Cerebellar nuclear complex (tissue), 1 donor: ENCODE measurements around the gene INSM1.
"Not testable (repeated sequence)": the region's sequence is repeated elsewhere in the genome, so short reads cannot be mapped to it uniquely, and the experiment has no call there.

Source experiments
- DNase-seq, 2 experiments: peaks; one replicate each; lab custom pipeline; 2025; lab: John Stamatoyannopoulos, UW

The INSM1 gene, protein sequence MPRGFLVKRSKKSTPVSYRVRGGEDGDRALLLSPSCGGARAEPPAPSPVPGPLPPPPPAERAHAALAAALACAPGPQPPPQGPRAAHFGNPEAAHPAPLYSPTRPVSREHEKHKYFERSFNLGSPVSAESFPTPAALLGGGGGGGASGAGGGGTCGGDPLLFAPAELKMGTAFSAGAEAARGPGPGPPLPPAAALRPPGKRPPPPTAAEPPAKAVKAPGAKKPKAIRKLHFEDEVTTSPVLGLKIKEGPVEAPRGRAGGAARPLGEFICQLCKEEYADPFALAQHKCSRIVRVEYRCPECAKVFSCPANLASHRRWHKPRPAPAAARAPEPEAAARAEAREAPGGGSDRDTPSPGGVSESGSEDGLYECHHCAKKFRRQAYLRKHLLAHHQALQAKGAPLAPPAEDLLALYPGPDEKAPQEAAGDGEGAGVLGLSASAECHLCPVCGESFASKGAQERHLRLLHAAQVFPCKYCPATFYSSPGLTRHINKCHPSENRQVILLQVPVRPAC

DNA sequence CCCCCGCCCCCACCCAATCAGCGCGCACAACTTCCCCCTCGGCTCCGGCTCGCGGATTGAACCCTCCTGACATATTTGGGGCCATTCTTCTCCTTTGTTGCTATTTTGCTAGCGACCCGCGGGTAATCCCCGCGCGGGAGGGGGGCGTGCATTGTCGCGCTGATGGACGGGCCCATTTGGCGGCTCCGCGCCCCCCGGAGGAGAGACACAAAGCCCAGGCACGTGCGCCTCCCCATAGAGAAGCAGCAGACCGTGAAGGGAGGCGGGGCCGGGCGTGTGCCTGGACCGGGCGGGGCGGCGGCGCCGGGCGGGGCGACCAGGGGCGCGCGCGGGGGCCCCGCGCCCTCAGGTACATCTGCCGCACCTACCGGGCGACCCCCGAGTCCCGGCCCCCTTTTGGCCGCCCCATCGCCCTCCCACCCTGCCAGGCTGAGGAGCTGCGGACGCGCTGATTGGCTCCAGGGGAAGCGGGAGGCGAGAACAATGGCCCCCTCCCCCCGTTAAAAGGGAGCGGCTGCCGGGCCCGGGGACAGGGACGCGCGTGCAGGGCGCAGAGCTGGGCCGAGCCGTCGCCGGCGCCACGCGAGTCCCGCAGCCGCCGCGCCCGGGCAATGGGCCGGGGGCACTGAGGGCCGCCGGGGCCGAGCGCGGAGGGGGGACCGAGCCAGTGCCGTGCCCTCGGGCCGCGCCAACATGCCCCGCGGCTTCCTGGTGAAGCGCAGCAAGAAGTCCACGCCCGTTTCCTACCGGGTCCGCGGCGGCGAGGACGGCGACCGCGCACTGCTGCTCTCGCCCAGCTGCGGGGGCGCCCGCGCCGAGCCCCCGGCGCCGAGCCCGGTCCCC, at the start of gene INSM1:
Gene INSM1 (plus strand): TSS at position 530 of the 843 bp plus-strand sequence. CDS start 164 bp downstream, at position 694.
- peak in 1 of 2 experiments; percentile 31 for DNase-seq

DNA sequence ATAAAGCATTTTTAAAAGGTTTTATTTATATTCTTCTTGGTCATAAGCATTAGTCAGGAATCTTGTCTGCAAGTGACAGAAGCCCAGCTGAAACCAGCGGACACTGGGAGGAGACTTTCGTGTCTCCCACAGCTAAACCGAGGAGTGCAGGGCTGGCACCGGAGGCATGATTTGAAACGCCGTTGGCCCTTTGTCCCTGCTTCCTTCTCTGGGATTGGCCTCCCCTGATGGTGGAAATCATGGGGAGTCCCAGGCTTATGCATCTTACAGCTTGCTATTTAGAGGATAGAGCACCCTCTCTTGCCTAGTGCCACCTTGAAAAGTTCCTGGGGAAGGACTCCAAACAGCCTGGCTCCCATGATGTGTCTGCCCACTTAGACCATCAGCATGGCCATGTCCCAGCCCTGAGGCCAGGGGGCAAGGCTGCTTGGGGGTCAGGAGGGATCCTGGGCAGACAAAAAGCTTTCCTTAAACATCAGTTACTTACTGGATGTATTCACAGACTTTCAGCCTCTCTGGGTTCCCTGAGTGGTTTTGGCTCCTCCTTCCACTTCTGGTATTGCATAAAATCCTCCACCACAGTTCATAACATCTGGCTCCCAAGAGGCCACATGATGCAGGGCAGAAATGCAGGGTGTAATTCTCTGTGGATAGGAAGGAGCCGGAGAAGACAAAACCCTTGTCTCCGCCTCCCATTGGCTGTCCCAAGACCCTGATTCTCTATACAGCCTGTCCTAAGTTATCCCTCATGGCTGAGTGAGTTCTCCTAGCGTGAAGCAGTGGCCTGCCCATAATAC, 49.3 kb upstream of the INSM1 start:
- DNase-seq, result no peak

- DNase-seq, result no peak
Measured at GRCh38 chr20:20321134-20321533, 46.8 kb upstream of the INSM1 start.

DNA sequence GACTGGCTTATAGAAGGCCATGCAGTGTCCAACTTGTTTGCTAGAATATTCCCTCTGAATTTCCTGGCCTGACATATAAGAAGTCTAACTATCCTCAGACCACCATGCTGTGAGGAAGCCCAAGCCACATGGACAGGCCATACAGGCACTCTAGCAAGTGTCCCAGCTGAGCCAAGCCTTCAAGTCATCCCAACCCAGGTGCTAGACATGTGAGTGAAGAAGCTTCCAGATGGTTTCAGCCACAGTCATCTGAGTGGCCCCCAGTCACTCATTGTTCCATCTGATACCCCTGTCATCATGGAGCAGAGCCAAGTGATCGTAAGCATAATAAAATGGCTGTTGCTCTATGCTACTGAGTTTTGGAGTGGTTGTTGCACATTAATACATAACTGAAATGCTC, 46.0 kb upstream of the INSM1 start:
- DNase-seq, result no peak

DNA sequence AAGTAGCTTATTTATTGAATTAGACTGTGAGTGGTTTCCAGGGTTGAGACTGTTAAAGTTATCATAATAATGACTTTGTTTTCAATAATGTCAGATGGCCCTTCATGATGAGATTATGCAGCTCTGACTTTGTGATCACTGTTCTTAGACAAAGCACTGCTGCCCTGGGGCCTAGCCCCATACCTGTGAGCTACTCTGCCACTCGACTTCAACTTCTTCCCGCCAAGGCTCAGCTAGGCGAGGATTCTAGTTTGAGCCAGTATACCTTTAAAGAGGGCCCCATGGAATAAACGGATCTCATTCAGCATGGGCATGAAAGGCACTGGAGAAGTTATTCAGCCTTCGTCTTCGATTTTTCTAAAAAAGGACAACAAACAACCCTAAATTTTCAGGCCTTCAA, 45.0 kb upstream of the INSM1 start:
- no peak for DNase-seq

GRCh38 chr20:20327746-20328145, 40.2 kb upstream of the INSM1 start:
- no peak for DNase-seq

DNA sequence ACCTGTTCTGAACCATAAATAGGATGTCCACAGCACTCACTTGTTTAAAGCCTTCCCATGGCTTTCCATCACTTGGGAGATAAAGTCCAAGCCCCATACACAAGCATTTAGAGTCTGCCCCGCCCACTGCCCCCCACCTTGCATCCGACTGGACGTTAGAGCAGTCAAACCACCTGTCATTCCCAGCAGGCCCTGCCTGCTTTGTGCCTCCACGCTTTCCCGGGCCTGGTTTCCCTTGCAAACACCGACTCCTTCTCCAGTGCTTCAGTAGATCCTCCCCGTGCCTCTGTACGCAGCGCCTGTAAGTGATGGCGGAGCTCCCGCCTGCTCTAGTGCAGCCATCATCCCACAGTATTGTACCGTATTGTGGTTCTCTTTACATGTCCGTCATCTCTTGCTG, 38.3 kb upstream of the INSM1 start:
- DNase-seq, result no peak

- DNase-seq, result no peak
Measured at GRCh38 chr20:20331156-20331555, 36.7 kb upstream of the INSM1 start.

DNA sequence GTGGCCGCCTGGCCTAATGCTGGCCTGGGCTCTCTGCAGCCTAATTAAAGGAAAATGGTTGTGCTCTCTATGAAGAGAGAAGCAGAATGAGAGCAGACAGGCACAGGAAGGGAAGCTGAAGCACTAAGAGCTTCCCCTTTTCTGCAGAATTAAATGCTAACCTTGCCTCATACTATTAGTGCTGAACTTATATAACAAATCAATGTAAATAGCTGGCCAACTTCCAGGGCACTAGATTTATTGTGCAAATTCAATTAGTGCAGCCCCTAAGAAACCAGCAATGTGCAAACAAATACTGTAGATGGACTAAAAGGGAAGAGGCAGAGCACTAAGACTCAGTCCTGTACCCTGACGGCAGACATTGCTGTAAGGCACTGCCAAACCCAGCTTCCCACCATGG, 36.1 kb upstream of the INSM1 start:
- no peak for DNase-seq

DNA sequence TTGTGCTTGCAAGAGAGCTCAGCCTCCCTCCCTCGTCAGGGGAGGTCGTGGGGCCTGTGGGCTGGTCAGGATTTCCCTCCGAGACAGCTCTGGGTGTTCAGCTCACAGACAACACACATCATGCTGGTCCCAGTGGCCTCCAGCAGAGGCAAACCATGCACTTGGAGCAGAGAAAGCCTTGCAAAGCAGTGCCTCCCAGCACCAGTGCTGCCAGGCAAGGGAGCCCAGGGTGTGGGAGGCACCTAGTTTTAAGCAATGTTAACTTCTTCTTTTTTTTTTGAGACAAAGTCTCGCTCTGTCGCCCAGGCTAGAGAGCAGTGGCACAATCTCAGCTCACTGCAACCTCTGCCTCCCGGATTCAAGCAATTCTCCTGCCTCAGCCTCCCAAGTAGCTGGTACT, 34.0 kb upstream of the INSM1 start:
- DNase-seq, result no peak

GRCh38 chr20:20334489-20334888, 33.4 kb upstream of the INSM1 start:
- no peak for DNase-seq

DNA sequence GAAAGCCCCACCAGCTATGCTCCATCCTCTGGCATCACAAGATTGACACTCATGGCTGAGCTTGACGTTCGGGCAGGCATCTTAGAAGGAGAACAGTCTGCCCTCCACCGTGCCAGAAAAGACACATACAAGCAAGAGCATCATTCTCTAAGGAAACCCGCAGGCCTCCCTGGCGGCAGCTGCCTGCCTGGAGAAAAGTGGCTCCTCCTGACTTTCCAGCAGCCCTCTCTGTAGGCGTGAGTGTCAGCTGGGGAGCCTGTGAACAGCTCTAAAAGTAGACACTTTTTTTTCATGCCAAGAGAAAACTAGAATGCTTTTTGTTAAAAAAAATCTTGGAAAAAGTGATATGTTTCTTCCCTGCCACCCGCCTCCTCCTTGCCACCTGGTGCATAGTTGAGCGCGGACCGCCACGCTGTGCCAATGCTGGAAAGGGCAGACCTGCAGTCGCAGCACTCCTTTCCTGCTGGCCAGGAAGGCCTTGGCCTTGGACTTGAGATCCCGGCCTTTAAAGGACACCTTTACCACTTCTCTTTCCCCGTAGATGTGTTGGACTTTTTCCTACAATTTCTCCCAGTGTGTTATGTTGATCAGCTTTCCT, 29.7 kb upstream of the INSM1 start:
- no peak for DNase-seq

DNA sequence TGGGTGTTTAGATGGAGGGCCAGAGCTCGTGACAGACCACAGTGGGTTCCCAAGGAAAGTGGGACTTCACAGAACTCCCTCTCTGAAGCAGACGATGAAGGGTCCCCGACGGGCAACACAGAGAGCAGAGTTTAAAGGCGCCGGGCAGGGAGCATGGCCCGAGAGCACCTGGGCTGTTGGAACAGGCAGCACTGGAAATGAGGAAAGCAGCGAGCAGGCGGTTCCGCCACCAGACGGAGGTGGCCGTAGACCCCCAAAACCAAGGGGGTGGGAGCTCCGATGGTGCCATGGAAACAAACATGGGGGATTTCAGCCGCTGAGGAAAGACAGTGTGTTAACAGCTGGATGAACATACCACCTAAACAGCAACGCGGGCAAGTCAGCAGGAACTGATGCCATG, 27.5 kb upstream of the INSM1 start:
- no peak for DNase-seq

DNA sequence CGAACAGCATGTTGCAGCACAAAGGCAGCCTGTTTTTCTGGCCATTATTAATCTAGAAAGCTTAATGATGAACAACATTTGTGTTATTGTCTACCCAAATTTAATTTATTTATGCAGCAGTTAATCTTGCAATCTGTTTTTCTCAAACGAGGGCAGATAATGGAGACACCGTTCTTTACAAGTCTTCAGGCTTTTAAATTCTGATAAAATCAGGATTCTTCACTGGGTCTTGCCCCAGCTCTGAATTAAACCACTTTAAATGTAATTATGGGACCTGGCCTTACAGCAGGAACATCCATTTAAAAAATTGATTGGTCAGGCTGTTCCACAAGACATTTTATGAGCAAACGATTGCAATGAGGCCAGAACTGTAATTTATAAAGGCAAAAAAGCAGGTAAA, 26.5 kb upstream of the INSM1 start:
- DNase-seq, result no peak

DNA sequence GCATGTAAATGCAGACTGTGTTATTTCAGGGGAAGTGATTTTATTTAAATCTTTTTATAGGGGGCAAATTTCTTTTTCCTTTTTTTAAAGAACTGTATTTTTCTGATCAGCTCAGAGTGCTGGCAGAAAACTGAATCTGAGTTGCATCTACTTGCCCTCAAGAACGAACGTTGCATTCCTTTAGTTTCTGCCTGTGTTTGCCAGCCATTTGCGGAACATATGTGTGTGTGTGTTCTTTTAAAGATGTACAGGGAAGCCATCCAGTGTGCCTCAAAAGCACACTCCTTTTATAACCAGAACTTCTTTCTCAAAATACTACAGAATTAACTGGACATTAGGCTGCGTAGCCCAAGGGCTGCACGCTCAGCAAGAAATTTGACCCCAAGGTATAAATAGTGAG, 25.8 kb upstream of the INSM1 start:
- DNase-seq, result no peak

DNA sequence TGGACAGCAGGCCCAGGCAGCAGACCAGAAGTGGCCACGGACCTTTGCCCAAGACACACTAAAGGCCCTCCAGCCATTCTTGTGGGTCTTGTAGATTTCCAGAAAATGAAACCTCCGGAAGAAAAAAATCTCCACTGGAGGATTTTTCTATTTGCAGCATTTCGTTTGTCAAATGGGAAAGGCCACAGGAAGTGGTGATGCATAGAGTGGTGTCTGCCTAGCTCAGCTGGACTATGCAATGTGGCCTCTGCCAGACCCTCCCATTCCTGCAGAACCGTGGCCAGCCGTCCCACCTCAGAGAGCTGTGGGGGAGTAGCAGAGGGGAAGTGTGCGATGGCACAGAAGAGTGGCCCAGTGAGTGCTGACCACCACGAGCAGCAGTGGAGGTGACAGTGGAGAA, 24.0 kb upstream of the INSM1 start:
- DNase-seq, result no peak

- DNase-seq, result no peak
Measured at GRCh38 chr20:20344476-20344875, 23.4 kb upstream of the INSM1 start.

DNA sequence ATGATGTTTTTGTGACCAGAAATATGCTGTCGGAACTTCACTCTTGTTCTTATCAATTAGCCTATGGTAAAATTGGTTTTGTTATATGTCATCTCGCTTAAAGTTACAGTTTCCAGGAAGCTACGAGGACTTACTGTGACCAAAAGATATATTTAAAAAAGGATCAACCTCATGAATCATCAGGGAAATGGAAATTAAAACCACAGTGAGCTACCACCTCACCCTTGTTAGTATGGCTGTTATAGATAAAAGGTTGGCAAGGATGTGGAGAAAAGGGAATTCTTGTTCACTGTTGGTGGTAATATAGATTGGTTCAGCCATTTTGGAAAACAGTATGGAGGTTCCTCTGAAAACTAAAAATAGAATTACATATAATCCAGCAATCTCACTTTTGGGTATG, 14.3 kb upstream of the INSM1 start:
- DNase-seq, result no peak

- not testable (repeated sequence) for DNase-seq
Measured at GRCh38 chr20:20355503-20355902, 12.4 kb upstream of the INSM1 start.

- DNase-seq, result no peak
Measured at GRCh38 chr20:20358801-20359200, 9.1 kb upstream of the INSM1 start.

DNA sequence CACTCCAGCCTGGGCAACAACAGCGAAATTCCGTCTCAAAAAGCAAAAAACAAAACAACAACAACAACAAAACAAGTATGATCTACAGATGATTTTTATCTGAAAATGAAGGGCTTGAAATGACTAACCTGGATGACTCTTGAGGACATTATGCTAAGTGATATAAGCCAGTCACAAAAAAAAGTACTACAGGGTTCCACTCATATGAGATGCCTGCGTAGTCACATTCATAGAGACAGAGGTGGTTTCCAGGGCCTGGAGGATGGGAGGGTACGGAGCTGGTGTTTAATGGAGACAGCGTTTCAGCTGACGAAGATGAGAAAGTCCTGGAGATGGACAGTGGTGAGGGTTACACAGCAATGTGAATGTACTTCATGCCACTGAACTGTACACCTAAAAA, 8.3 kb upstream of the INSM1 start:
- DNase-seq, result no peak

DNA sequence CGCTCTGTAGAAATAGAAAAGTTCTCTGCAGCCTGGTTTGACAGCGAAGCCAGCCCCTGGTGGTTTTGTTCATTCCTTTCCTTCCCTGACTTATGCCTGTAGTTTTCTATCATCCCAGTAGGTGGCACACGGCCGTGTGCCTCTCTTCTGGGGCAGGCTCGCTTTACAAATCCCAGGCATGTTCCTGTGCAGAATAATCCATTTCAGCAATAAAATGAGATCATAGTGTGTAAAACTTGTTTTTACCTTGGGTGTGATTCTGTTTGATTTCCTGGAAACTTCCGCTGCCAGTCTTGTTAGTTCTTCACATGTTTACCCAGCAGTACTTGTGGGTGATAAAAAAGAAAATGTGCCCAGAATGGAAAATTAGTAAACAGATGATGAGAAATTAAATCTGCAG, 7.4 kb upstream of the INSM1 start:
- peak in 1 of 2 experiments; percentile 38 for DNase-seq
